Hematopoietic multipotent progenitor cell (in vitro differentiated cells): ENCODE results near the gene WDR64. TPM values are rescaled to one million over a fixed set of nuclear protein-coding genes. Genes with fewer than 3 reads are reported as not detected.
"Not testable (repeated sequence)": the region's sequence is repeated elsewhere in the genome, so short reads cannot be mapped to it uniquely, and the experiment has no call there.

Experiments
- DNase-seq, 3 donors: peaks; one replicate each; pipeline ENCODE4 v3.0.0-alpha.2; 2011 to 2015; ENCODE audit warnings: low read depth in 2 of 3, low spot score in 2 of 3
- total RNA-seq: library from RNA; depleted of rRNA; stranded (reverse); fragments of >200 nt; gene quantifications from one replicate; pipeline ENCODE4 v1.2.3, GENCODE V29; 2012

WDR64 gene
- total RNA-seq, 1 donor: not detected

DNA sequence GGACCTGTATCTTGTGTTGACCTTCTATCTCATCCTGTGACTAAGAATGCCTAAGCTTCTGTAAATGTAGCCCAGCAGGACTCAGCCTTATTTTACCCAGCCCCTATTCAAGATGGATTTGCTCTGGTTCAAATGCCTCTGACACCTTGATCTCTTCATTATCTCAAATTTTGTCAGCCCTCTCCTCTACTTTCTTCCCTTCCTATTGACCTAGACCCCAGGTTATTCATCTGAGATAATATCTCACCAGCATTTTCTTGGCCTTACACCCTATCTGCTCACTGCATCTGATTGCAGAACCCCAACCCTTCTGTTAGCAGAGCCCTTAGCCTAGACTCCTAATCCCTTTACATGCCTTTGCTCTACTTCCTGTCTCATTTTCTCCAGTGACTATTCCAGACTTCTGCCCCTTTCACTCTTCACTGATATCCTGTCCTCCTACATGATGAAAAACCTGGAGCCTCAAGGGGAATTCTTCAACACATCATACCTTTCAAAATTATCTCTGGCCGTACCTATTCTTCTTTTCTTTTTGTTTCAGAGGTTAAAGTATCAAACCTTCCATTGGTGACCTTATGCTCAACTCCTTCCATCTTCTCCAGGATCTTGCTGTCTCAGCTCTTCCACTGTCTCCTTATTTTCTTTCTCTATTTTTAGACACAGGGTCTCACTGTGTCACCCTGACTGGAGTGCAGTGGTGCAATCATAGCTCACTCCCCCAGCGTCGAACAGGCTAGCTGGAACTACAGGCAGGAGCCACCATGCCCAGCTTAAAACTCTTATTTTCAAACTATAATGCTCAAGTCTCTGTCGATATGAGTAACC is 44.9 kb downstream of the WDR64 start:
- DNase-seq: no peak

DNA sequence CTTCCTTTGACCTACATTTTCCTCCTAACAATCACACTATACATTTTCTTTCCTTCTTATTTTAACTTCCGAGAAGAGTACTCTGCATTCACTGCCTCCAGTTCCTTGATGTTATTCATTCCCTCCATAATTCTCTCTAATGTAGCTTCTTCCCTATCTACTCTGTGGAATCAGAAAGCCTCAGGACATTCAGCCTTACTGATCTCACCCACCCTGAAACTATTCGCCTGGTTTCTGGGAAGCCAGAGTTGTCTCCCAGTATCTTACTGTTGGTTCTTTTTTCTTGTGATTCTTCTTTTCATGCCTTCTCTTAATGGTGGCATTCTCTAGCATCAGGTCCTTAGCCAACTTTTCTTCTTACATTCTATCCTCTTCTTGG is 45.5 kb downstream of the WDR64 start:
- DNase-seq: no peak

DNA sequence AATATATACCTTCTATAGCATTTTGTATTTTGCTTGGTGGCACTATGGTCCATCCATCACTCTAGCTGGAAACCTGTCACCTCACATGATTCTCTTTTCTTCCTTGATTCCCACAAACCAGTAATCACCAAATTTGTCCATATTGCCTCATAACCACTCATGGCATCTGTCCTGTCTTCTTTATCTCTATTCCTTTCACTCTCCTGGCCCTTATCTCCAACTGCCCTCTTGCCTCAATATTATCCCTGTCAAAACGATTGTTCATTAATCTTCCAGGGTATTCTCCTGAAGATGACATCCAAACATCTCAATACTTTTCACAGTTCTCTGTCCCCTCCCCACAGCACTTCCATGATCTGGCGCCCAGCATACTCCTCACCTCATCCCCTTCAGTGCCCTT is 46.1 kb downstream of the WDR64 start:
- no peak for DNase-seq

DNA sequence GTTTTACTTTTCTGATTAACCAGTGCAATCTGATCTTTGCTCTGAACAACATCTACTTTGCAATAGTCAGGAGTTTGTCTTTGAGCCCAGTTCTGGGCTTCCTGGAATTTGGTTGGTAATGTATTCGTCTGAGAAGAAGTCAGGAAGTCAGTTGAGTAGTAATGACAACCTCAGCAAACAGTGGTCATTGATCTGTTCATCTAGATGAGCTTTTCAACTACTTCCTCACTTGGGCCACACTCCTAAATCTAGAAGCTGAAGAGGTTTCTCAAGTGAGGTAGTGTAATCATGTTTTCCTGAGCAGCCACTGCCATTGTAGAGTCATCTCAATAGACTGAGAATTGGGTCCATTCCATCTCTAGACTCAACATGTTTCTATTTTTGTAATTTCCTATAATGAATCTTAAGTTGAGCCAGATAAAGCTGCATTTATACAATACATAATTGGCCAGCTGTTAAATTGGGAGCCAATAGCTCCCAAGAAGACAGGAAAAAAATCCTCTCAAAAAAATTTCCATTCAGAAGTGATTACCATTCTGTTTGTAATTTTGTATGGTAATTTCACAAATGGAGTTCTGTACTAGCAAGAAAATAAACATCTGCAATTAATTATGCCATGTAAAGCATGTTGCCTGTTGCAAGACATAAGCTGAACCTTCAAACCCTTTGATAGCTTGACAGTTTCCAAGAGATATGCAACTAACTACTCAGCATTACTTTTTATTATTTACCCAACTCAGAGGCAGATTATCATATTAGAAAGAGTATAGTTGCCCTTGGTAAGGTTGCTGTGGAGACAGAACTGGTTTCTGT is 49.6 kb downstream of the WDR64 start:
- DNase-seq: no peak

DNA sequence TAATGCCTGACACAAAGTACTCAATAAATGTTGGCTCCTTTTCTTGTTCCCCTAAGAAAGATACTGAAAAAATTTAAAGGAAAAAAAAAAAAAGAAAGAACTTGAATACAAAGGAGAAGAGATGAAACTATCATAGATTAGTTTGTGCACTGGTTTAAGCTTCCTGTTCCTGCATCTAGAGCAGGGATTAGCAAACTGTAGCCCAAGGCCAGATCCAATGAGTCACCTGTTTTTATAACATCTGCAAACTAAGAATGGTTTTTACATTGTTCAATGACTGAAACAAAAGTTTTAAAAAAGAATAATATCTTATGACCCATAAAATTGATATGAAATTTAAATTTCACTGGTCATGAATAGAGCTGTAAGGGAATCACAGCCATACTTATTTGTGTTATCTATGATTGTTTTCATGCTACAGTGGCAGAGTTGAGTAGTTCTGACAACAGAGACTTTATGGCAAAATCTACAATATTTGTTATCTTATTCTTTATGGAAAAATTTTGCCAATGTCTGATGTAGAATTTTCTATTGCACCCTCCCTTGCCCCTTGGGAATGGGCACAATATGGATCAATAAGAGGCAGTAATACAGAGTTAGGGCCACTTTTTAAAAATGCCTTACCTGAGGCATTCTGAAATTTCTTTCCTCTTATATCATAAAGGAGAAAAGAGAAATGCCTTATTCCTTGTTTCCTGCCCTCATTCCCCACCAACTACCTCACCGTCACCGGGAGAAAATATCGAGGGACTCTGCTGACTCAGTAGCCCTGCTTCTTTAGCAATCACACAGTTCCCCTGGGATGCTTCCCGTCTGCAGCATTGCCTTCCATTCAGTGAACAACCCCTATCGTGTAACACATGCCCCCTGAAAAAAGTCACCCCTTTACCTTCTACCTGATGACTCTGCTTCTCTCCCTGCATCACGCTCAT is 50.6 kb downstream of the WDR64 start:
- no peak for DNase-seq

DNA sequence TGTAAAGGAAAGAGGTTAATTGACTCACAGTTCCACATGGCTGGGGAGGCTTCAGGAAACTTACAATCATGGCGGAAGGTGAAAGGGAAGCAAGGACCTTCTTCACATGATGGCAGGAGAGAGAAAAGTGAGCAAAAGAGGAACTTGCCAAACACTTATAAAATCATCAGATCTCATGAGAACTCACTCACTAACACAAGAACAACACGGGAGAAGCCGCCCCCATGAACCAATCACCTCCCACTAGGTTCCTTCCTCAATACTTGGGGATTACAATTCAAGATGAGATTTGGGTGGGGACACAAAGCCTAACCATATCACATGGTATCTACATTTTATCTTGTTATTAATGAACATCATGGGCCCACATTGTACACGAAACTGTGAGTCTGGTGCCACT is 51.7 kb downstream of the WDR64 start:
- DNase-seq: not testable (repeated sequence)

DNA sequence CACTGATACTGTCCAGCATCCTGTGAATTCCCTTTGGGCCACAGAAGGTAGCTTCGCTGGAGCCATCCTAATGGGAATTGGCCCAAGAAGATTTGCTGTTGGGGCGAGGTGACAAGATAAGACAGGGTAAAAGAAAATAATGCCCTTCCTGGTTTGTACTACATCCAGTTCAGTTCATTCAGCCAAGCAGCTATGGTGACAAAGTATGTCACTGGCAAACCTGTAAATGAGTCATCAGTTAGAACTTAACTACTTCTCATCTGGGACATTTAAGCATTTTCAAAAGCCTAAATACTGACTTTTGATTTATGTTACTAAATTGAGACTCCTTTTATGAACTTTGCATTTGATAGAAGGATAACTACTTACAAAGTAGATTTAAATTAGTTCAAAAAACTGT is 54.2 kb downstream of the WDR64 start:
- no peak for DNase-seq

DNA sequence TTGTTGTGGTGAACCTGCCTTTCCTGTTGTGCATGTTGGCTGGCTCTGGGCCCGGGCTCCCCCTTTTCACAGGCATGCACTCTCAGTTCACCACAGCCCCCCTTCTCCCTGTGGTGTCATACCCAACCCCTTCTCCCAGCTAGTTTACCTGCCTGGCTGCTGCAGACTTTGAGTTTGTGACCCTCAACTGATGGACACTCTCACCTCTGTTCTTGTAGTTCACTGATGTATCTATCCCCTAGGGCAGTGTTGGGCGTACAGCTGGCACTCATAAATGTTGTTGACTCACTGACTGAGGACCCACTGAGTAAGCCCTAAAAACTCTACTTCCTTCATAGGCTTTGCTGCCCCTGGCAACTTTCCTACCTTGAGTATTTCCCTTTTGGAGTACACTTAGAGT is 54.9 kb downstream of the WDR64 start:
- DNase-seq: no peak

DNA sequence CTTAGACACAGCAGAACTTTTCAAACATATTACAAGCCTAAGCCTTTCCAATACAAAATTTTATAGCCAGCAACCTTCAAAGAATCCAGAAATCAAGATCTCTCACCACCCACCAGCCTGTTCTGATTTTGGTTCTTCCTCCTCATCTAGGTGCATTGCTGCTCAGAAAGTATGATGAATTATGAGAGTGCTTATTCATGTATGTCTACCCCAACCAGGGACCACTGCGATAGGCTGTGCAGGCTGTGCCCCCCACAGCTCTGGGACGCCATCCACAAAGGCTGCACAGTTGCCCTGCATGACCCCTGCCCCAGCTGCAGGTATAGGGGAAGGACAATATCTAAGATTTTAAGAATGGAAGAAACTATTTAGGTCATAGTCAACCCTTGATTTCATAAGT is 55.4 kb downstream of the WDR64 start:
- no peak for DNase-seq

DNA sequence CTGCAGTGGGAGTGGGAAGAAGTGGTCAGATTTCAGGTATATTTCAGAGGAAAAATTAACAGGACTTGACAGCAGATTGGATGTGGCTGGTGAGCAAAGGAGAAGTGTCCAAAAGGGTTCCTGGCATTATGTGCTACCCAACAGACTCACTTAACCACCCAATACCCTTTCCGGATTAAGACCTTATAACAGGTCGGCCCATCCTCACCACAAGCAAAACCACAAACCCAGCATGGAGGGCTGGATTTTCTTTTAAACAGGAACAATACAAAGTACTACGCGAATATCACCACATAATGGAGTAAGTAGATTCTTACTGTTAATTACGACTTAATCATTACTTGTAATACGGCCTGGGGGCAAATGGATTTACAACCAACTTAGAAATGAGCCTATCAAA is 59.2 kb downstream of the WDR64 start:
- no peak for DNase-seq

DNA sequence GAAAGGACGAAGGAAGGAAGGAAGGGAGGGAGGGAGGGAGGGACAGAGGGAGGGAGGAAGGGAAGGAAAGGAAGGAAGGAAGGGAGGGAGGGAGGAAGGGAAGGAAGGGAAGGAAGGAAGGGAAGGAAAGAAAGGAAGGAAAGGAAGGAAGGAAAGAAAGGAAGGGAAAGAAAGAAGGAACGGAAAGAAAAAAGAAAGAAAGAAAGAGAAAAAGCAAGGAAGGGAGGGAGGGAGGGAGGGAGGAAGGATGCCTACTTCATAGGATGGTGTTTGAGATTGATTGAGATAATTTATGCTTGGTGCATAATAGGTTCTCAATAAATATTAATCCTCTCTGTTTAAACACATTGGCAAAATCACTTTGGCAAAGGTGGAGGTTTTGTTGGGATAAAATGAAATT is 61.2 kb downstream of the WDR64 start:
- no peak for DNase-seq

DNA sequence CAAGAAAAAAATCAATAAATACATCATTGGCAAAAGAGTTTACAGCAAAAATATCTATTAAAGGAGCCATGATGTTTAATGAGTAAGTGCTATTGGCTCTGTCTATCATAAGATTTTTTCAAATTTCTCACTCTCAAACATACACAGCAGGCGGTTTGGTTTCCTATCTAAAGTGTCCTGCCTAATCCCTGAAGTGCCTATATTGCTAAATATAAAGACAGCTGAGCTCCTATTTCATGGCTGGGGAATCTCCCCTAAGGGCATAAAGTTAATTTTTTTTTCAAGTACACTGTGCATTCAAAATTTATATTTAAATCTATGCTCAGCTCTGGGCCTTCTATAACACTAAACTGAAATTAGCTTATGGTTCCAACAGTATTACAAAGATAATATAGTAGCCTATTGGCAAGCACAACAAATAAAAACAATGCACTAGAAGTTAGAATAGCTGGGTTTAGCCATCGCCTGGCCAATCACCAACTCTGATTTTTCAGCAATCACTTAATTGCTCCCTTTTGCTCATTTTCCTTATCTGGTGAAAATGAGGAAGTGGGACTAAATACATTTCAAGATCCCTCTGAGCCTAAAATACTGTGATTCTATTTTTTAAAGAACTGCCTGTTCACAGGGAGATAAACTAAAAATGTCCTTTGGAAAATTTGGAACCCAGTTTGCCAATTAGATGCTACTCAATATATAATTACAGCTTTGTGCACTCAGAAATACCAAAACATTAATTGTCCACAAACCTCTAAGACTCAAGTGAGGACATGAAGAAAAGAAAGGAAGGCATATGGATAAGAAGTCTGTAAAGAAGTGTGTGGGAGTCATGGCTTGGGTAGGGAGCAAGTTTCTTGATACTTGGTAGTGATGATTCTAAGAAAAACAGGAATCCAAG is 62.5 kb downstream of the WDR64 start:
- no peak for DNase-seq

DNA sequence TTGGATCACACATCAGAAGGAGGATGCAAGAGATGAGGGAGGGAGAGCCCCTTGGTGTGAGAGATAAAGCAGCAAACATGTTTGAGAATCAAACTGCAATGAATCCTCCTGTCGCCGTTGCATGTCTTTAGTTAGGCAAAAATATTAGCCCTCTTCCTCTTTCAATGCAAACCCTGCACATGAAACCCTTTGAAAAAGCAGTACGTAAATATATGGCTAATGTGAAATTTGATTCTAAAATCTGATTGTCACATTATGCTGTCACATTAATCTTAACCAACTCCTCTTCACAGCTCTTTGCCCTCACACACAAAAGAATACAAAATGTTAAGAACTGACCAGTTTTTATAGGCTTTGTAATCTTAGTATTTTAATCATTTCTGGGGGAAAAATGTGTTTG is 63.4 kb downstream of the WDR64 start:
- no peak for DNase-seq

DNA sequence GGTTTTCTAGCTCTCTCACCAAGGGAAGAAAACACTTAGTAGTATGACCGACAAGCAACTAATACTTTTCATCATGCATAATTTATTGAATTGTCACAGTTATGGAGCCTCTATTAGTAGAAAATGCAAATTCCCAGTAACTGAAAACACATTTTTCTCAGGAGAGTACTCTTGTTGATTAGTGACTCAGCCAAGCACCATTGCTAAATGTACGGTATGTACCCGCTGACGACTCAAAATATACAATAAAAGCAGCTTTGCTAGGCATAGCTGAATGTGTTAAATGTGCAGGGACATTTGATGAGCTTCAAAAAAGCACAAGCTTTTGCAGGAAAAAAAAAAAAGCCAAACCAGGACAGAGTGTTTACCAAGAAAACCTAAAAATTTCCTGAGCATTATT is 63.9 kb downstream of the WDR64 start:
- no peak for DNase-seq

DNA sequence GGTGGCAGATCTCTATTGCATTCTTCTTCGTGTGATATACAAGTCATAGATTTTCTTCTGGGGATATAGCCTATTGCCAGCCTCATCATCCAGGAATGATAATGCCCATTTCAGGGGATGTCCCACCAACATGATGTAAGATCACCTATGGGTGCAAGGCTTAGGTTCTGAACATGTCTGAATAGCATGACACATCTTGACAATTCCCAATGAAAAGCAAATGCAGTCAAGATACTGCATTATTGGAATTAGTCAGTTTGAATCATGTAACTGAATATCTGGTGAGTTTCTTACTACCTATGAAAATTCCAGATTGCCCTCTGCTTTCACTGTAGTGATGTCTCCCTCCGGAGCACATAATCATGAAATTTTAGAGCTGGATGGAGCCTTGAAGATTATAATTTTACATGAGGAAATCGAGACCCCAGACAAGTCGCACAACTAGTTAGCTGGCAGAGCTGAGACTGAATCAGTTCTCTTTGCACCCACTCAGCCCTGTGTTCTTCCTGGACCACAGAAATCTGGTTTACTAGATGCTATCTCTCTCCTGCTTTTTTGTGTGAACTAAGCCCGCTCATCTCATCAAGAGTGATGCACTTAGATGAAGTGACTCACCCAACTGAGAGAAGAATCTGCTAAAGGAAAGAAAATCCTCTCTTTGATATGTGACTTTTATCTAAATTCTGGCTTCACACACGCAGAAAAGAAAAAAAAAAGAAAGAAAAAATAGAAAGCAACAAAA is 65.0 kb downstream of the WDR64 start:
- no peak for DNase-seq

DNA sequence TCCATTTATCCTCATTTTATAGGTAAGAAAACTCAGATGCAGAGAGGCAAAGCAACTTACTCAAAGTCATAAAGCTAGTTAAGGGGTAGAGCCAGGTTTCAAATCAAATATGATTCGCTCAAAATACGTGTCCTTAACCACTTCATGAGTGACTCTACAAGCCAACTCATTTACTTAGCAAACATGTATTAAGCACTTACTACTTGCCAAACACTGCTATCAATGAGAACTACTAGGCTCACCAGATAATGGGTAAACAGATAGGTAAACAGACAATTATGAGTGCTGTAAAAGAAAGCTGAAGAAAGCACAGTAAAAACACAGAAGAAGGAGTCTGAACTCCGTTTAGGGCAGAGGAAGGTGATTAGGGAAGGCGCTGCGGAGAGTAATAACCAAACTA is 65.9 kb downstream of the WDR64 start:
- no peak for DNase-seq

DNA sequence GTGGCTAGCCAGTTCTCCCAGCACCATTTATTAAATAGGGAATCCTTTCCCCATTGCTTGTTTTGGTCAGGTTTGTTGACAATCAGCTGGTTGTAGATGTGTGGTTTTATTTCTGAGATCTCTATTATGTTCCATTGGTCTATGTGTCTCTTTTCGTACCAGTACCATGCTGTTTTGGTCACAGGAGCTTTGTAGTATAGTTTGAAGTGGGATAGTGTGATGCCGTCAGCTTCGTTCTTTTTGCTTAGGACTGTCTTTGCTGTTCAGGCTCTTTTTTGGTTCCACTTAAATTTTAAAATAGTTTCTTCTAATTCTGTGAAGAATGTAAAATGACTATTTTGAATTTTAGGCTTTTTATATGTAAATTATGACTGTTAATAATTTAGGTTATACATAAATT is 68.9 kb downstream of the WDR64 start:
- DNase-seq: no peak

DNA sequence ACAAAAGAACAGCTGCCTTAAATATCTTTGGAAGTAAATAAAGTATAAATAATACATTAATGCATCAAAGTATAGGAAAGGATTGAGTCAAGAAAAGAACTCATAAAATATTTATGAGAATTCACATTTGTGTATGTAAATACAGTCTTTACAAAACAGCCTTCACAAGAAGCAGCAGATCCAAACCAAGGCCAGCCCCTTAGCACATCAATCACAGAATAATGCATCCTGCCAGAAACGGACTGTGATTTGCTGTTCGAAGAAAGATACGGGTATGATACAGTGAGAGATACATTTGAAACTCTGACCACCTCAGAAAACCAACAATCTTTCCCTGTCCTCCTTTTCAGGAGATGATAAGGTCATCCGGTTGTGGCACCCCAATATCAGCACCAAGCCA is 70.9 kb downstream of the WDR64 start:
- no peak for DNase-seq

DNA sequence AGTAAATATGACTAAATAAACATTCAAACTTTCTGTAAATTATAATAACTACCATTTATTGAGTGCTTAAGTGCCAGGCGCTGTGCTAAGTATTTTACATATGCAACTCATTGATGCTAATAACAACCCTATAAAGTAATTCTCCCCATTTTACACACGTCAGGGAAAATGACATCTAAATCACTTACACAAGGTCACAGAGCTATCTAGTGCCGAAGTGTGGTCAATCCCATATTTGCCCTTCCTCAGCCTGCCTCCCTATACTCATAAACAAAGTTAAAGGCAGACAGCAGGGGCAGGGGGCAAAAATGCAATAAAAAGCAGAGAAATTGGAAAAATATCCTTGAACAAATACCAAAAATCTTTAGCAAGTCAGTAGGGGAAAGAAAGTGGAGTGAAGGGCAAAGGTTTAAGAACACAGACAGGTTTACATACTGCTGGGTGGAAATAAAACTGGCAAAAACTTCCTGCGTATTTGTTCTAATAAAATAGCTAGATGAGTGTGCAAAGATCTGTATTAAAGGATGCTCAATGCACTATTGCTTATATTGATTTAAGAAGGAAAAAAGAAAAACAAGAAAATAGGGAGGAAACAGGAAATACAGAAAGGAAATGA is 72.8 kb downstream of the WDR64 start:
- DNase-seq: no peak
